Endothelial cell of umbilical vein (primary cell): Measurements from ENCODE around the gene DUSP14. TPM values are rescaled to one million over a fixed set of nuclear protein-coding genes. Genes with fewer than 3 reads are reported as not detected.

Experiments
- BruUV-seq: library from RNA; stranded (reverse); fragments of 400-500 nt; replicated peaks from 2 replicates; lab custom pipeline; 2021; lab: Mats Ljungman, UMichigan
- CTCF ChIA-PET: fragments of 300-600, 350-600 bp; sonication (Branson Sonifier 250); formaldehyde crosslinking; loops from one replicate; lab custom pipeline; 2021; ENCODE audit warnings: antibody characterized with exemption, inconsistent platforms; lab: Charles Lee
- POLR2A ChIA-PET: fragments of 300-600, 350-600 bp; sonication (Branson Sonifier 250); formaldehyde crosslinking; loops from one replicate; lab custom pipeline; 2021; ENCODE audit warnings: antibody characterized with exemption, inconsistent platforms; lab: Charles Lee
- DNase-seq: peaks from one replicate; pipeline ENCODE4 v3.0.0-alpha.2; 2011; ENCODE audit warnings: low read depth, low spot score
- FAIRE-seq: peaks from 2 replicates; lab custom pipeline; 2011; peaks lifted over from hg19 to GRCh38; lab: Jason Lieb, UNC
- H2AFZ ChIP-seq: 2 replicates; pipeline ENCODE4 v1.6.0; 2012; ENCODE audit warnings: low read depth, low read length, control low read depth, inconsistent platforms
- H3K27ac ChIP-seq: 2 replicates; pipeline ENCODE4 v1.5.1; 2011; ENCODE audit warnings: low read depth, mild to moderate bottlenecking, control low read depth, low read length, moderate library complexity; ENCODE audit not compliant: insufficient read depth
- H3K27me3 ChIP-seq, 2 experiments: 2 replicates each; pipeline versions ENCODE4 v1.6.0 to v1.6.1; 2011; ENCODE audit warnings: low read length in 2 of 2, mixed read lengths in 1 of 2; ENCODE audit not compliant: control insufficient read depth in 2 of 2, insufficient read depth in 2 of 2
- H3K36me3 ChIP-seq, 2 experiments: 2 replicates in 1 of 2; 3 replicates in 1 of 2; pipeline ENCODE4 v1.5.1; 2011; ENCODE audit warnings: low read length in 2 of 2, mild to moderate bottlenecking in 1 of 2, moderate library complexity in 1 of 2; ENCODE audit not compliant: control insufficient read depth in 2 of 2, insufficient read depth in 2 of 2; ENCODE audit errors: extremely low read depth in 1 of 2
- H3K4me1 ChIP-seq: 3 replicates; pipeline ENCODE4 v1.5.1; 2011; ENCODE audit warnings: mild to moderate bottlenecking, low read length; ENCODE audit not compliant: control insufficient read depth, insufficient read depth; ENCODE audit errors: extremely low read depth
- H3K4me2 ChIP-seq: 2 replicates; pipeline ENCODE4 v1.6.1; 2011; ENCODE audit warnings: low read length, control low read depth, mixed read lengths; ENCODE audit not compliant: insufficient read depth
- H3K4me3 ChIP-seq, 3 experiments: fragments of 200-600 bp in 1 of 3; sonication (generic), shearing (Covaris generic) in 1 of 3; replicated peaks in 1 of 3; 2 replicates each; pipeline ENCODE4 v1.5.1; 2011 to 2016; ENCODE audit warnings: control low read depth in 3 of 3, low read length in 3 of 3, mild to moderate bottlenecking in 2 of 3, inconsistent platforms in 1 of 3, low read depth in 1 of 3, moderate library complexity in 1 of 3; ENCODE audit not compliant: insufficient read depth in 1 of 3
- H3K79me2 ChIP-seq: 2 replicates; pipeline ENCODE4 v1.6.0; 2012; ENCODE audit warnings: low read length, inconsistent platforms; ENCODE audit not compliant: control insufficient read depth, insufficient read depth
- H3K9ac ChIP-seq: replicated peaks from 2 replicates; pipeline ENCODE3; 2011; ENCODE audit warnings: low read length, control low read depth; ENCODE audit not compliant: insufficient read depth; ENCODE audit errors: extremely low read depth
- H3K9me1 ChIP-seq: replicated peaks from 3 replicates; pipeline ENCODE4 v1.6.0; 2011; ENCODE audit warnings: mild to moderate bottlenecking, low read length; ENCODE audit not compliant: control insufficient read depth, insufficient read depth; ENCODE audit errors: extremely low read depth
- H3K9me3 ChIP-seq: replicated peaks from 2 replicates; pipeline ENCODE4 v1.5.1; 2012; ENCODE audit warnings: low read length, inconsistent platforms; ENCODE audit not compliant: control insufficient read depth, insufficient read depth
- H4K20me1 ChIP-seq: replicated peaks from 2 replicates; pipeline ENCODE3; 2011; ENCODE audit warnings: mild to moderate bottlenecking, low read length; ENCODE audit not compliant: control insufficient read depth, insufficient read depth; ENCODE audit errors: extremely low read depth
- FOS ChIP-seq: IDR thresholded peaks from 2 replicates; pipeline ENCODE4 v1.6.1; 2011; ENCODE audit warnings: mild to moderate bottlenecking, low read length, moderate library complexity, borderline replicate concordance; ENCODE audit not compliant: insufficient read depth
- GATA2 ChIP-seq: IDR thresholded peaks from 2 replicates; pipeline ENCODE4 v1.7.0; 2011; ENCODE audit warnings: low read depth, mild to moderate bottlenecking, moderate library complexity, mixed read lengths, low read length; ENCODE audit not compliant: insufficient read length, insufficient read depth
- MYC ChIP-seq: IDR thresholded peaks from one replicate; pipeline ENCODE4 v1.6.1; 2011; ENCODE audit warnings: mild to moderate bottlenecking, low read depth, low read length
- POLR2A ChIP-seq: IDR thresholded peaks from 2 replicates; pipeline ENCODE4 v1.6.1; 2012; ENCODE audit warnings: low read depth, mild to moderate bottlenecking, control low read depth, low read length
- dilution Hi-C: fragments of 300-500 bp; cut with MboI; formaldehyde crosslinking; loops from one replicate; pipeline ENCODE4 v1.15.0; 2019; ENCODE audit warnings: low sequenced_read_pairs; ENCODE audit not compliant: extremely low pct_ligation_motif_present
- intact Hi-C: fragments of 100-400 bp; cut with micrococcal nuclease; formaldehyde crosslinking; loops from one replicate; pipeline ENCODE4 v1.10.0; 2022
- polyA plus RNA-seq, 4 experiments: library from polyadenylated mRNA; depleted of rRNA in 3 of 4; stranded (reverse) in 3 of 4; unstranded in 1 of 4; fragments of >200 nt; gene quantifications; 2 replicates each; pipeline versions ENCODE4 v1.2.1 to v1.2.3, GENCODE V29; 2011 to 2012; ENCODE audit warnings: missing spikeins in 1 of 4
- total RNA-seq: library from RNA; stranded (reverse); gene quantifications from 2 replicates; pipeline ENCODE4 v1.2.3, GENCODE V29; 2021
- TF ChIP-seq, protein P1 (sequence below): IDR thresholded peaks from 2 replicates; pipeline ENCODE4 v1.6.1; 2011; ENCODE audit not compliant: insufficient read depth, insufficient read length
- TF ChIP-seq, protein P2 (sequence below), 2 donors: IDR thresholded peaks; 1 replicate in 1 of 2; 2 replicates in 1 of 2; pipeline ENCODE4 v1.5.1; 2011; ENCODE audit warnings: low read length in 2 of 2, mild to moderate bottlenecking in 2 of 2, moderate library complexity in 2 of 2, control low read depth in 1 of 2, inconsistent platforms in 1 of 2, low read depth in 1 of 2; ENCODE audit not compliant: insufficient read depth in 1 of 2; ENCODE audit errors: extremely low read depth in 1 of 2

DUSP14 gene
- total and polyA plus RNA-seq, 2 donors (not counting 3 experiments of a cell fraction or from before 2014, with no cell fraction given): 36.4 to 62.5 TPM

DNA sequence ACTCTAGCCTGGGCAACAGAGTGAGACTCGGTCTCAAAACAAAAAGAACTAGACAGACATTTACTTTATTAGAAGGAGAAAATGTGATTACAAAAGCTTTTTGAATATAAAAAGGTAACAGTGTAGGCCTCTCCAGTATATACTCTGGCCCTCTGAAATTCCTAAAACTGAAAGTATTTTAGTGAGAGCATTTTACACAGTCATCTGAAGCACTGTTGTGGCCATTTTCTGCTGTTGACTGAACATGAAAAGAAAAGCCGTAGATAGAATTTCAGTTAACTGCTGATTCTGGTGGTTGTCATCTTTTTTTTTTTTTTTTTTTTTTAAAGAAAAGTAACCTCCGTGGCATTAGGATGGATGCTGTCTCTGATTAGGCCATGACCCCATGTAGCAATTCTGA is 15.6 kb downstream of the DUSP14 start:
- intact Hi-C loops (no loop called here), dilution Hi-C loops (no loop called here)
- Histone ChIP-seq H3K79me2 (peaks cover 87% of the 10 kb centered on the region), H3K27me3 (no peaks in the 10 kb centered on the region), H3K4me2 (no peak overlapping the region), H3K27ac (no peak overlapping the region), H3K9me3 (no peaks in the 10 kb centered on the region), H3K4me3 (no peak overlapping the region), H2AFZ (no peak overlapping the region), H3K9me1 (no peaks in the 10 kb centered on the region), H3K4me1 (no peaks in the 10 kb centered on the region), H3K36me3 (peaks cover 0 to 3% of the 10 kb centered on the region in 2 experiments), H4K20me1 (no peaks in the 10 kb centered on the region), H3K9ac (no peak overlapping the region)
- DNase-seq (no peak), FAIRE-seq (no peak)
- POLR2A ChIA-PET: no interaction called here
- no TSS peak for BruUV-seq
- TF ChIP-seq MYC: no peak
- TF ChIP-seq FOS: no peak
- TF ChIP-seq, protein P1, sequence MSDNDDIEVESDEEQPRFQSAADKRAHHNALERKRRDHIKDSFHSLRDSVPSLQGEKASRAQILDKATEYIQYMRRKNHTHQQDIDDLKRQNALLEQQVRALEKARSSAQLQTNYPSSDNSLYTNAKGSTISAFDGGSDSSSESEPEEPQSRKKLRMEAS: no peak
- no peak for TF ChIP-seq POLR2A
- CTCF ChIA-PET: interaction anchor here (1.0 to 1.3 kb wide), 2 partner anchors 10 to 22 kb away, joined by 3 read pairs; no protein-coding TSS in a partner anchor

DNA sequence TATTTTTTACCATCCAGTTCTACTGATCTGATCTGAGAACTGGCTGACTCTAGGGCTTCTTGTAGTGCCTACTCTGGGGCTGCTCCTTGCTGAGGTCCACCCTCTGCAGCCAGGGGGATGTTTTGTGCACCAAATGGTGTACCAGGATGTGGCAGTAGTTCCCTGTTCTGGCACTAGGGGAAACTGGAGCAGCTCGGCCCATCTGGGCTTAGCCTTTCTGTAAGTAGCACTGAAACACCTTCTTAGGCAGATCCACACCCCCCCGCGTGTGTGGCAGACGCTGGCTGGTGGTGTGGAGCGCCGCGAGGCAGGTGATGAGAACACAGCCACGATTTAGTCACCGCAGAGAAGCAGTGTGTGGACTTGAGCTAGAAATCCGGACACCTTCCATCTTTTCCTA is 17.0 kb downstream of the DUSP14 start:
- Histone ChIP-seq H3K36me3 (peaks cover 0 to 3% of the 10 kb centered on the region in 2 experiments), H3K27ac (no peak overlapping the region), H4K20me1 (no peaks in the 10 kb centered on the region), H3K4me2 (no peak overlapping the region), H3K4me1 (no peaks in the 10 kb centered on the region), H3K9me1 (no peaks in the 10 kb centered on the region), H3K27me3 (no peaks in the 10 kb centered on the region), H3K4me3 (no peak overlapping the region), H3K9me3 (no peaks in the 10 kb centered on the region), H2AFZ (no peak overlapping the region), H3K79me2 (peaks cover 79% of the 10 kb centered on the region), H3K9ac (no peak overlapping the region)
- no TSS peak for BruUV-seq
- dilution Hi-C loops (no loop called here), intact Hi-C loops (no loop called here)
- FAIRE-seq: no peak
- ChIA-PET POLR2A (no interaction called here), CTCF (interaction anchor here (0.7 to 2.2 kb wide), 6 partner anchors 10 to 77 kb away, joined by 3 to 9 read pairs (median 3); no protein-coding TSS in a partner anchor)
- TF ChIP-seq, protein P2, sequence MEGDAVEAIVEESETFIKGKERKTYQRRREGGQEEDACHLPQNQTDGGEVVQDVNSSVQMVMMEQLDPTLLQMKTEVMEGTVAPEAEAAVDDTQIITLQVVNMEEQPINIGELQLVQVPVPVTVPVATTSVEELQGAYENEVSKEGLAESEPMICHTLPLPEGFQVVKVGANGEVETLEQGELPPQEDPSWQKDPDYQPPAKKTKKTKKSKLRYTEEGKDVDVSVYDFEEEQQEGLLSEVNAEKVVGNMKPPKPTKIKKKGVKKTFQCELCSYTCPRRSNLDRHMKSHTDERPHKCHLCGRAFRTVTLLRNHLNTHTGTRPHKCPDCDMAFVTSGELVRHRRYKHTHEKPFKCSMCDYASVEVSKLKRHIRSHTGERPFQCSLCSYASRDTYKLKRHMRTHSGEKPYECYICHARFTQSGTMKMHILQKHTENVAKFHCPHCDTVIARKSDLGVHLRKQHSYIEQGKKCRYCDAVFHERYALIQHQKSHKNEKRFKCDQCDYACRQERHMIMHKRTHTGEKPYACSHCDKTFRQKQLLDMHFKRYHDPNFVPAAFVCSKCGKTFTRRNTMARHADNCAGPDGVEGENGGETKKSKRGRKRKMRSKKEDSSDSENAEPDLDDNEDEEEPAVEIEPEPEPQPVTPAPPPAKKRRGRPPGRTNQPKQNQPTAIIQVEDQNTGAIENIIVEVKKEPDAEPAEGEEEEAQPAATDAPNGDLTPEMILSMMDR (IDR thresholded peaks at IDR 0.05; ENCODE audit: extremely low read depth in 1 of 2, insufficient read depth in 1 of 2, low read depth in 1 of 2, low read length in 2 of 2): peak; percentile 45 to 46
- TF ChIP-seq FOS (no peak), GATA2 (no peak), POLR2A (no peak)
- DNase-seq: peak; percentile 38
